HPDE6-E6E7 (cell line): Measurements from ENCODE around the gene AGAP1.

Experiments used
- DNase-seq: peaks from one replicate; pipeline ENCODE4 v3.0.0; 2011; ENCODE audit warnings: missing footprints; ENCODE audit errors: extremely low spot score

The AGAP1 gene

DNA sequence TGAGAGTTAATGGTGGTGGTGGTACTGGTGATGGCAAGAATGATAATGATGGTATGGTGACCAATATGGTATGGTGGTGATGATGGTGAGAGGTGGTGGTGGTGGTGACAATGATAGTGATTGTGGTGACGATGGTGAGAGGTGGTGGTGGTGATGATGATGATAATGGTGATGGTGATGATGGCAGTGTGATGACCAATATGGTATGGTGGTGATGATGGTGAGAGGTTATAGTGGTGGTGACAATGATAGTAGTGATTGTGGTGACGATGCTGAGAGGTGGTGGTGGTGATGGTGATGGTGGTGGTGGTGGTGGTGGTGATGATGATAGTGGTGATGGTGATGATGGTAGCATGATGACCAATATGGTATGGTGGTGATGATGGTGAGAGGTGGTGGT is 505.2 kb downstream of the AGAP1 start:
- DNase-seq, result no peak

DNA sequence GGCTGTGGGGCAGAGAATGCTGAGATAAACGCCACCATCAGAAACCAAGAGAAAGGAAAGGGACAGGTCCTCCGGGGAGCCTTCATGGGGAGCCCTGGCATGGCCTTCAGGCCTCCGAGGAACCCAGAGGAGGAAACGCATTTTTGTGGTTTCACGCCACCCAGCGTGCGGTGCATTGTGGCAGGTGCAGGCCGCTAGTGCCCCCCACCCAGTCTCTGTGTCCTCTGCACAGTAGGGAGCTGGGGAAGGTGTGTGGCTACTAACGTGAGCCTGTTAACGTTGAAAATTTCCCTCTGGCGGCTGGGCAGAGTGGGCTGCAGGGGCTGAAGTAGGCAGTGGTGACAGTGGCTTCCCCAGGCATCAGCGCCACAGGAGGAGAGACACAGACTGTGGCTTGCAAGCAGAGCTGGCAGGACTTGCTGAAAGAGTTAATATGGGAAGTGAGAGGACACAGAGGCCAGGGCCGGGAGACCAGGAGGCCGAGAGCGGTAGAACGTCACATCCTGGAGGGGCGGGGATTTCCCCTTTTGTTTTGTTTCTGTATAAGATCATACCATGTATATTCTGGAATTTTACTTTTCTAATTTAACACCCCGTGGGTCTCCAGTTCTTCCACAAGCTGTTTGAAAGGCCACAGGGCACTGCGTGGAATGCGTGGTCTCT is 507.5 kb downstream of the AGAP1 start:
- DNase-seq, result no peak

DNA sequence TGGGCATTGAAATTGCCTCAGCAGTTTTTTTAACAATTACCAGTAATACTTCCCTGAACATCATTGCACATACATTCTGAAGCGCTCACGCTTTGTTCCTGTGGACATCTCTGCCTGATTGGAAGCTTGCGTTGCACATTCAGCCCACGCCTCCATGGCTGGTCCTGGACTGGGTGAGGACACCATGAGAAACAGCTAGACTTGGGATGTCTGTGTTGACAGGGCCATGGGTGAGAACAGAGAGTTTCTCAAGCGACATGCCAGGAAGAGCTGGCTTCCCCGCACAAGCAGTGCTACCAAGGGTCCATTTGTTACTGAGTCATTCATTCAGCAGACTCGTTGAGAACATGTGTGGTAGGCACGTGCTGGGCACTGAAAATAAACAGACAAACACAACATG is 508.0 kb downstream of the AGAP1 start:
- DNase-seq, result no peak

DNA sequence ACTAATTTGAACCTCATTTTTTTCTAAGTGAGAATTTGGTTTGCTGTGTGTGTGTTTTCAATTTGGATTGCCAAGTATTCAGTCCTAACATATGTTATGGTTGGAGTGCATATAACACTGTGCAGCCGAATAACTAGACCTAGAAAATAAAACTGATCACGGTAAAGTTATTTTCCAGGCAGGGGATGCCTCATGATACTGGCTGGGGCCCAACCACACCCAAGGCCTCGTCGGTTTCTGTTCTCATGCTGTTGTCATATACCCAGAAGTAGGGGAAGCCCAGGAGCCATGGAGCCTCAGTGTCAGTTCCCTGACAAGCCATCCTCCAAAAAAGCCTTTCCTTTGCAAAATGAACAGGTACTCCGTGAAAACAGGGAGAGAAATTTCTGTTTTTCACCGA is 514.2 kb downstream of the AGAP1 start:
- no peak for DNase-seq

DNA sequence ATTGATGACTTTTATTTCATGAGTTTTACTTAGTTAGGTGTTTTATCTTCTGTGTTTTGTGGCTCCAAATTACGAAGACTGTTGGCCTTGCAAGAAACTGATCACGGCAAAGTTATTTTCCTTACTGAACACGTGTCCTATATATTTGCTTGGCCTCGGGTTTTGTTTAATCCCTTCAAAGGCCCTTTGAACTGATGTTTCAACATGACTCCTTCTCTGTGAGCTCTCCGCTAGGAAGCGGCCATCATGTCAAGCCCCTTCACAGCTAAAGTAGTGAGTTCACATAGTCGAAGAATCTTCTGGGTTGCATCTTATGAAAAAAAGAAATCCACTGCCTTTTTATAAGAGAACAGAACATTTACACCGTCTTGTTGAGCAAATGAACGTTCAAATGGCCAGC is 515.0 kb downstream of the AGAP1 start:
- no peak for DNase-seq

DNA sequence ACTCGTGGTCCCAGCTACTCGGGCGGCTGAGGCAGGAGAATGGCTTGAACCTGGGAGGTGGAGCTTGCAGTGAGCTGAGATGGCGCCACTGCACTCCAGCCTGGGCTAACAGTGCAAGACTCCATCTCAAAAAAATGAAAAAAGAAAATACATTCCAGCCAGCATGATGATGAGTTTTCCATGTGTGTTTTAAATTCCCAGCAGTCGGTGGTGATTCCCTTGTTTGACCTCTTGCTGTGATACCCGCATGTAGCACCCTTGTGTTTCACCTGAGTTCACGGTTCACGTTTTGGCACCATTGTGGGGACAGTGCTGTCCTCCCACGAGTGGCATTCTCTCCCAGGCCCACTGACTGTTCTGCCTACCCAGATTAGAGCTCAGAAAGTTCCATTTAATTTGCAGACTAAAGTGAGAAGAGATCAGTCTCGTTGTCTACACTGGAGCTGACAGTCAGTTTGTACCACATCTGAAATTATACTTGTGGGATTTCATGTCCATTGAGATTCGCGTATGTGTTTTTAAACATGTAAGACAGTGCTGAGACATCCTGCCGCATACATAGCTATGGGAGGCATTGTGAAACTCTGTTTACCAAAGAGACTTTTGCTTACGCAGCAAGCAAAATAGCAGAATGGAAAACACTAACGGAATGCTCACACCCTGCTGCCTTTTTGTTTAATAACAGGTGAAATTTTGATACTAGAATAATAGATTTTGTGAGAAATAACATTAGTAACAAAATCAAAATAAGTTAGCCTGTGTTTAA is 517.3 kb downstream of the AGAP1 start:
- no peak for DNase-seq

DNA sequence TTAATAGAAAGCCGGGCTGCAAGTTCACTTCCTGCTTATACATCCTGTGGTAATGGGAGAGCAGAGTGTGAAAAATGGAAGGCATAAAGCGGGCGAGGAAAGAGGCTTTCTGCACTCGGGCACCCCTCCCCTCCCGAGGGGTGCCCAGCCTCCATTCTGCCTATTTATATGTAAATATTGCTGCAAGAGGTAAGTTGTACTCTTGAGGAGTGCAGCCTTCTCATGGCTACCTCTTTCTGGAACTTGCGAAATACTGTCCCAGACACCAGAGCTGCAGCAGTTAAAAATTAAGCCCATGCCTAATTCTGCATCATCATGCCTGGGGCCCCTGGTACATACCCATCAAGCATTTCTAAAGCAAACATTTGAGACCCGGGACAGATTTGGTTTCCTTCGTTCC is 518.3 kb downstream of the AGAP1 start:
- DNase-seq, result no peak

DNA sequence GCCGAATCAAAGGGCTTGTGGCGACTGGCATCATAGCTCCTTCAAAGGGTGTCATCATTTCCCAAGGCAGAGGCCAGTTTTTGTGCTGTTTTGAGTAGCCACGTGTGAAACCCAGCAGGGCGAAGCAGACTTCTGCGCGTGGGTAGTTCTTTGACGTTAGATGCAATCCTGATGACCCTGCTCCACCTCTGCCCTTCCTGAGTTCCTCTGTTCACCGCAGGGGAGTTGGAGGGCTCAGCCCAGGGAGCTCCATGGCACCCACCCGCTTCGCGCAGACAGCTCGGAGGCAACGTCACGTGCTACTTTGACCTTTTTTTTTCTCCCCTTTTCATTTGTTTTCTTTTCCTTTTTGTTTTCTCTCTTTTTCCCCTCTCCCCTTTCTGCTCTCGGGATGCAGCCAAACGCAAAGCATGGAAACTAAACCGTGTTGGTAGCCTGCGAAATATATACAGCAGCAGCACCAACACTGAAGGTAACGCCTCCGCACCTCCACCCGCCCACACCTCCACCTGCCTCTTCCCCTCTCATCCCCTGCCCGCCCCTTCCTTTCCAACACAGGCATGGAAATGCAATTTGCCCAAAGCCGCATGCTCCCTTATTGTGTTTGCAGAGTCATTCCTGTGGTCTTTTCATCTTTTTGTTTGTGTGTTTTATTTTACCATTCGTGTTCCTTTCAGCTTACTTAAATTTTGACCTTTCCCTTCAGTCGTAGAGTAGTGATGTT is 520.7 kb downstream of the AGAP1 start:
- no peak for DNase-seq

DNA sequence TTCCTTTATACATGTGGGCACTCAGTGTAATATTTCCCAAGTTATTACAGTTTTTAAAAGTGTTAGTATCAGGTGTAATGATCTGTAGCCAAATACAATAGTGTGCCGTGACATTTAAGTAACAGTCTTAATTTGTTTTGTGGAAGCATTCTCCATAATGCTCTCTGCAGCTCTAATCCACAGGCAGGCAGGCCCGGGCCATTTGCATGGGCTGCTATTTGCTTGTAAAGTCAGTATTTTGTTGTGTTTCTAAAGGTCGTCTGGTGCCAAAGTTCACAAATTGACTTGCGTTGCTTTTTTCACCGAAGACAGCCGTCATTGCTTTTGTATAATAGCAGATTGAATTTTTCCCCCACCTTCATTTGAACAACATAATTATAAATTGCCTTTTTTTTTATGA is 521.3 kb downstream of the AGAP1 start:
- no peak for DNase-seq

DNA sequence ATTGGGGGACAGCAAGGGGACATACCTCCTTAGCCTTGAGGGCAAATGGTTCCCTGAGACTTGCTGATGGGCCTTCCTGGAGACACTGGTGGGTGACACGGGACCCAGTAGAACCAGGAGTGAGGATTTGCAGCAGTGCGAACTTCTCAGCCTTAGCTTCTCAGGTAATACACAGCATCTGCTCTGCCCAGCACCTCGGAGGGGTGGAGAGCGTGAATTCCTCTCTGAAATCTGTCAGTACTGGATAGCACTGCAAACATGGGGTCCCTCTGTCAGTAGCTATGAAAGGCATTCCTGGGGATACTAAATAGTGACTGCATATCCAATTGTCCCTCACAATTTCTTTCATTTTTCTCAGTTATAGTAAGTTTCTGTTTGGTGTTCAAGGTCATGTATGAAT is 522.7 kb downstream of the AGAP1 start:
- DNase-seq, result no peak

DNA sequence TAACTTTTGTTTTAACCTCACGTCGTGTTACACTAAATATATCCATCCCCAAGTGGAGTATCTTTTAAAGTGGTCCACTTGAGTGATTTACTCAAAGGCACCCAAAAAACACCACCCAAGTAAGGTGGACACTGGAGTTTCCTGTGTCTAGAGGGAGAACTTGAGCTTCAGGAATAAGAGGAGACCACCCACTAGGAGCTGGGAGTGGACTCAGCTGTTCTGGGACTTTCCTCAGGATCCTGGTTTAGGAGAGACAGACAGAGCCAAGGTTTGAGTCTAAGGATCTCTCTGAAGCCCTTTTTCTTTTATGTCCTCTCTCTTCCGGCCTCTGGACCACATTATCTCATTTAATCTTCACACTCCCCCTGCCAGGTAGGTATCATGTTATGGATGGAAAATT is 523.6 kb downstream of the AGAP1 start:
- DNase-seq, result no peak

DNA sequence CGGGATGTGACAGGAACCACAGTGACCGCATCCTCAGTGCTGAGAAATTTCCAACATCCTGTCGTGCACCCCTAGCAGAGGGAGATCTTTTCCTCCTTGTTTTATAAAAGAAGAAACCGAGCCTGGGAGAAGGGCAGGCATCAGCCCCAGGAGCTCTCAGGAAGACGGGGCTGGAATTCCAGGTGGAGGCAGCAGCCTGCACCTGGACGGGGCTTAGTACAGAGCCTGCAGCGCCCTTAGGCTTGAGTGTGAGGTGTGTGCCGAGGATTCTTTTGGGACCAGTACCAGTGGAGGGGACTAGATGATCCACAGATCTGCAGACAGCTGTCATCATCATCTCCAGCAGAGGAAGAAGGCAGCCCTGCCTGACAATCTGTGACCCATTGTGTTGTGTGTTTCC is 525.6 kb downstream of the AGAP1 start:
- no peak for DNase-seq

DNA sequence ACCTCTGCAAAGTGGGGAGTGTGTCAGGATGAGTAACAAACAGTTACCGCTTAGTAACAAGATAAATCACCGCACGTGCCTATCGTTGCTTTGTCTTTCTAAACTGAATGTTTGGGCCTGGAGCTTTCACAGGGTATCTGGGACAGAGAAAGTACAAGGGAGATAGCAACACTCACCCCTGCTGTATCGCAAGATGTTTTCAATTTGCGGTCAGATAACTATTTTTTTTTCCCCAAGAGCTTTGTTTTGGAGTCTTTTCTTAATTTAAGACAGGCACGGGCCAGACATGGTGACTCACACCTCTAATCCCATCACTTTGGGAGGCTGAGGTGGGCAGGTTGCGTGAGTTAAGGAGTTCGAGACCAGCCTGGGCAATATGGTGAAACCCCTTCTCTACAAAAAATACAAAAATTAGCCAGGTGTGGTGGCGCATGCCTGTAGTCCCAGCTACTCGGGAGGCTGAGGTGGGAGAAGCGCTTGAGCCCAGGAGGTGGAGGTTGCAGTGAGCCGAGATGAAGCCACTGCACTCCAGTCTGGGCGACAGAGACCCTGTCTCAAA is 527.7 kb downstream of the AGAP1 start:
- DNase-seq, result no peak

DNA sequence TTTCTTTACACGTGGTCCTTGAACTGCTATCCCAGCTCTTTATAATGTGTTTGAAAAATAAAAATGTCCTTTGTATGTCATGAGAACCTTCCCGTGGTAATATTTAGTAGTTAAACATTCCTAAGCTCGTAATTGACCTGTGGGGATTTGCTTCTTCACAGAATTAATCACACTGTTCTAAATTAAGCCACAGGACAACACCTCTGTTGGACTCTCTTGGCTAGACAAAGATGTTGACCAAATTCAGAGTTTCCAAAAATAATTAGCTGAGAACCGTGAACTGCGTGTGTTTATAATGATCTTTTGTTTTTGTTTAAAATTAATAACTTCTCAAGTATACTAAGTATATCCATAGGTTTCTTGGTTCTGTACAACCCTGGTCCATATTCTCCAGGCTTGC is 528.3 kb downstream of the AGAP1 start:
- no peak for DNase-seq

DNA sequence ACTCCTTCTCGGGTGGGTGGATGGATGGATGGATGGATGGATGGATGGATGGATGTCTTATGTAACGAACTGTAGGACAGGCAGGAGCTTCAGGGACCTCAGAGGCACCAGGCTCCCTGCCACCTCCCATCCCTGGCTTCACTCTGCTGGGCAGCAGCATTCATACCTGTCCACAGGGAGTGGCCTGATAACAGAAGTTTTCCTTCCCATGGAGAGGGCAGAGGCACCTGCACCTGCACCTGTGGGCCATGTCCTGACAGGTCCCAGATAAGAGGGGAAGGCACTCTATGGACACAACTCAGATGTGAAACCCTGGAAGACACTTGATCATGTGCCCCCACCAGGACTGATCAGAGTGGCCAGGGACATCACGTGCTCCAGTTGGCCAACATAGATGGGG is 532.0 kb downstream of the AGAP1 start:
- no peak for DNase-seq

DNA sequence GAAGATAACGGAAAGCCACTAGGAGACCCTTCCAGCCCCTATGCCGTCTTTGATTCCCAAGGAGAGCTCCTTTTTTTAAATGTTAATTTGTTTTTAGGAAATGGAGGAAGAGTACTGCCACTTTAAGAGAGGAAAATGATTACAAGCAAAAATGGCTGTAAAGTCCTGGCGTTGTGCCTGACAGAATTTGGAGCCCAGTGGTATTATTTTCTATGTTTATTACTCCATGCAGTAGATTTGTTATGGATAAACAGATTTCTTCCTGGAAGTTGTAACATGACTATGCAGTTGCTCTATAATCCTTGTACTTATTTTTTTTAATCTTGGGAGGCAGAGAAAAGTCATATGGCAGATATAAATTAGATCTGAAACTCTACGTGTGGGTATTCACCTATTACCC is 533.0 kb downstream of the AGAP1 start:
- DNase-seq, result no peak

DNA sequence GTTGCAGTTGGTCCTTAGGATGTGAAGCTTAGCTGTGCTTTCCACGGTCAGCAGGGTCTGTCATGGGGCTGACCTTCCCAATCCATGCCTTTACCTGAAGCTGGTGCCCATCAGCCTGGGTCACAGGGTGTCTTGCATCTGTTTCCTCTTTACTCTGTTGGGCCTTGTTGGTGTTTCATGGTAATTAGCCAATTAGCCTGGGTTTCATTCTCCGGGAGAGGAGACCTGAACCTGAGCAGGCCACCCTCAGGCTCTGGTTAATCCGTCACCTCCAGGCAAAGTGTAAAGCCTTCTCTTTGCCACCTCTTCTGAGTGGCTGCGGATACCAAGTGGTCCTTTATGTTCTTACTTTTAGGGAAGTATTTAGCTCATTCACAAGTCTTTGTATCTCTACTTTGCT is 534.2 kb downstream of the AGAP1 start:
- DNase-seq, result no peak

DNA sequence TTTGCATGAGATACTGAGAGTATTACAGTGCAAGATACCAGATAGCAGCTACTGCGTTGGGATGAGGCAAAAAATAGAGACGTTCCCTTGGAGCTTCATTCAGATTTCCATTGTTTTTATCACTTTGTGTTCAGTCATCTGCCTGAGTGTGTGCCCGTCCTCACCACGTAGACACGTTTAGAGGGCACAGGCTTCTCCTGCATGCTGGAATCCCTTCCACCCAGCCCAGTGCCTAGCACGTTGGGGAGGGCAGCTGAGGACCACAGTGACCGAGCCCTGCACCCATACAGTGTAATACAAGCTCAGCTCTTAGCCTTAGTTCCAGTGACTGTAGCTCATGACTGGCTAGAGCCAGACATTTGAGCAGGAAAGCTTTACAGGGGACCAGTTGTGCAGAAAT is 539.6 kb downstream of the AGAP1 start:
- DNase-seq, result no peak

DNA sequence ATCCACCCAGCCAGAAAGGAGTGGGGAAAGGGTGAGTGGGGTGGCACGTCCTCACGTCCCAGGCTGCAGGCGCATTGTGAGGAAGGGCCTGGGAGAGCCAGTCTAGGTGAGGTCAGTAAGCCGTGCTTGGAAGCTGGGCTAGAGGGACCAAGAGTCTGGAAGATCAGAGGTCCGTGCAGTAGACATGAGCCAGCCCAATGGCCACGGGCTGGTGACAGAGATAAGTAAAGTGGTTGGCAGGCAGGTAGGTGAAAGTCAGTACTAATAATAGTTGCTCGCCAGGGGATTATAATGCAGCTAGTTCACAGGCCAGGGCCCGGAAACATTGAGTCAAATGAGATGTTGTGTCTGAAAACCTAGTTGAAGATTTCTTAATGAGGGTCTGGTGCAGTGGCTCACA is 541.1 kb downstream of the AGAP1 start:
- no peak for DNase-seq

DNA sequence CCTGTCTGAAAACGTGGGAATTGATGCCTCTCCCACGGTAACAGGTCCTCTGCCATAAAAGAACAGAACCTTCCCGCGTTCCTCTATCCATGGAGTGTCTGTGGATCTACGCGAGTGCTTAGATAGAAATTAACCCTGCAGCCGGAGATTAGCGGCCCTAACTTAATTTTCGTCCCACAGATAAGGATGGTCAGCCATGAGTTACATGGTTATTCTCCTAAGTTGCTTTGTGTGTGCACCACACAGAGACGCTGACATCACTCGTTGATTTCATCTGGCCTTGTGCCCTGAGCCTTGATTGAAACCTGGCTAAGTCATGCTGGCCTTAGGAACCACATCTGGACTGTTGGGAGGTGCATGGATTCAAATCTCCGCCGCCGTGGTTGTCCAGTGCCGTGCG is 542.2 kb downstream of the AGAP1 start:
- DNase-seq, result no peak

DNA sequence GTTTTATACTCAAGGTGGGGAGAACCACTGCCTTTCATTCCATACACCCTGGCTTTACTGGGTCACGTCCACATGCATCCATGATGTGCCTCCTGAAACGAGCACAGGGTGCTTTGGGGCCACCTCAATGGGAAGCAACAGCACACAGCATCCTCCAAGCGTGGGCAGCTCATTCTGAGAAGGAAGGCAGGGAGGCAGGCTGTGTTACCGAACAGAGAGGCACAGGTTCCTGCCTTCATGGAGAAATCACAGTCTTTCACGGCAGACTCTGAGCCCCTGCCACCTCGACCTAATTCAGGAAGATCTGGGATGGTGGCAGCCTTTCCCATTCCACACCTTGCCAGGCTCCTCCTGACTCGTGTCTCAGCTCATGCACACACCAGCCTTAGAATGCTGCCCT is 544.3 kb downstream of the AGAP1 start:
- no peak for DNase-seq

DNA sequence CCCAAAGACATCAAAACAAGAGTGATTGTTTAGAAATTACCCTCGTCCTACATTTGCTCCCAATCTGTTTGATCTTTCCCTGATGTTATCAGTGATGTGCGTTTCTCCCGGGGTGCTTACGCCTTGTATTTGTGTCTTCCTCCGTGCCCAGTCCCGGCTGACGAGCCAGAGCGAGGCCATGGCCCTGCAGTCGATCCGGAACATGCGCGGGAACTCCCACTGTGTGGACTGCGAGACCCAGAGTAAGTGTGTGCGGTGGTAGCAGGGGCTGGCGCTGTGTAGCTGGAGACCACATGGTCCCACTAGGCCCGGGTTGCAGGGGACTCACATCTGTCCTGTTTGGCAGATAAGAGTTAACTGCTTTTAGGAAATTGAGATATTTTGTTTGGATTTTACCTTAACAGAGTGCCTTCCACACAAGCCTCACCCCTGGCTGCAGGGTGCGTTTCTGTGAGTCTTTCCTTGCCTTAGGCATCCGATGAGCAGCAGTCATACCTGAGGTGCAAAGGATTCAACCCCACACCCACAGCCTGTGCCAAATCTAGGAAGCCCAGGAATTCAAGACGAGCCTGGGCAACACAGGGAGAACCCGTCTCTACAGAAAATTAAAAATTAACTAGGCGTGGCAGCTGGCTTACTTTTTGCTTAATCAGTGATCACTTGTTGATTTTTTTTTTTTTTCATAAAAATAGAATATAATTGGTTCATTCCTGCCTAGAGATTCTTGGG is 546.9 kb downstream of the AGAP1 start:
- DNase-seq, result peak; percentile 80
